Fibroblast of the conjunctiva (primary cell): Measurements from ENCODE around the gene FAM72C.
"Not testable (repeated sequence)": the region's sequence is repeated elsewhere in the genome, so short reads cannot be mapped to it uniquely, and the experiment has no call there.

ENCODE experiments used
- DNase-seq: peaks from one replicate; pipeline ENCODE4 v3.0.0-alpha.2; 2010; ENCODE audit warnings: low read depth

Gene FAM72C

GRCh38 chr1:143971924-143972700 is at the start of gene FAM72C:
Gene FAM72C (minus strand): TSS chr1:143971986. CDS start chr1:143971141, 845 bp downstream.
- not testable (repeated sequence) for DNase-seq

DNA sequence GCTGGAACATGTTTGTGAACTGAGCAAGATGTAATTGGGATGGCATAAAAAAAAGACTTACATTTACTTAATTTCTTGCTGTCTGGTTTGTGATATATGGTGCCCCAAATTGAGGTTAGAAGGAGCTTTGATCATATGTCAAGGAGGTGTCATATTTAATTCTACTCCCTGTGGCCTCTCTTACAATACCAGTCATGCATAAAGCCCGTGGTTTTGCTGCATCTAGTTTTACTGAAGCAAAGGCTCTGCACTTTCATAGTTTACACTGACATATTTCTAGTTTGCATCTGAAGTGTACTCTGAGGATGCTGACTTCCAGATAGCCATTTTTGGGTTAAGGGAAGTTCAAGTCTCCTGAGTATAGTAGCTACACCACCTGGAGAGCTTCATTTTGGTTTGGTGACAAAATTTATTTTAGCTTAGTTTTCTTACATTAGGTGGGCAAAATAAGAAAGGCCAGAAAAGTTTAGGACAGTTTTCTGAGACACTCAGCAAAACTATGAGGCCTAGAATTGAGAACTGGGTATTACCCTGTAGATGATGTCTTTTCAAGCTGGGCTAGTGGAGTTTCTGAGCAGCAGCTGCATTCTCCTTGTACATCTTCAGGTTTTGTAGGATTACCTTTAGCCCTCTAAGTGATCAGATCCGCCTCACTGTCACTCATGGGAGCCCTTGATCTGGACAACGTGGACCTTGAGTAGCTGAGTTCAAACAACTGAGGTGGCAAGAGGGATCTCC is 48.4 kb upstream of the FAM72C start:
- DNase-seq: not testable (repeated sequence)

DNA sequence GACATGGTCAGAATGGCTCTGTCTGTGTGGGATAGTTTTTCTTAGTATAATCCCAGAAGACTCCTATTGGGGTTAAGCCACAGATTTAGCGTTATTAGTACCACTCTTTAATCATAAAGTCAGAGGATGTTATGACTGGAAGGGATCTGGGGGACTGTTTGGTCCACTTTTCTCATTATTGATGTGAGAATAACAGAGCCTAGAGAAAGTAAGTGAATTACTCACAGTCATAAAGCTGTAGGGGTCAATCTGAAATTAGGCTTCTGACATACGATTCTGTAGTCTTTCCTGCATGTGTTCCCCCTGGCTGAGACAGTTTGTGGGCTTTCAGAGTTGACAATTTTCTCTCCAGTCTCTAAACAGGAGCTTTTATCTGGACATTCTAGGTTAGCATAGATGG is 47.3 kb upstream of the FAM72C start:
- DNase-seq: not testable (repeated sequence)

- not testable (repeated sequence) for DNase-seq
Observed at GRCh38 chr1:144015180-144015966, 43.6 kb upstream of the FAM72C start.

GRCh38 chr1:144014528-144014927 is 42.7 kb upstream of the FAM72C start:
- DNase-seq: not testable (repeated sequence)

GRCh38 chr1:144014121-144014520 is 42.3 kb upstream of the FAM72C start:
- not testable (repeated sequence) for DNase-seq

DNA sequence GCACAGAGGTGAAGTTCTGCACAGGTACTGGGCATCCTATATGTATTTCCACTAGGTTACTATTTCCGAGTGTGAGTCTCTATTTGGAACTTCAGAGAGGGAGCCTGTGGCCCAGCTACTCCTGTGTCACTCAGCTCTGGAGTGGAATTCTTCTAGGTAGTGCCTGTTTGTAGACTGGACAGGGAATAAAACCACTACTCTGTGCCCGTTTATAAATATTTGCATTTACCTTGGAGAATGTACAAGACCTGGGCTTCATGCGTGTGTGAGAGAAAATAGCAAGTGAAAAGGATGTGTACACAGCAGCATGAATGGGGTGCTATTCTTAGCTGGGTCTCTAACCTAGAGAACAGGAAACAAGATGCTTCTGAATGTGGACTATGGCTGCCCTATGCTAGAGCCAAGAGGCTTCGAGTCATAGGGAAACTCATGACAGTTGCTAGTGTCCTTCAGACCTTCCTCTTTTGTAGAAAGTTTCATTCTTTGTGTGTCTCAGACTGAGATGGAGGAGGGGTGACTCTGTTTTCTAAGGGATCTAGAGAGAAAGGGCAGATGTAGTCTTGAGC is 40.5 kb upstream of the FAM72C start:
- DNase-seq: not testable (repeated sequence)

DNA sequence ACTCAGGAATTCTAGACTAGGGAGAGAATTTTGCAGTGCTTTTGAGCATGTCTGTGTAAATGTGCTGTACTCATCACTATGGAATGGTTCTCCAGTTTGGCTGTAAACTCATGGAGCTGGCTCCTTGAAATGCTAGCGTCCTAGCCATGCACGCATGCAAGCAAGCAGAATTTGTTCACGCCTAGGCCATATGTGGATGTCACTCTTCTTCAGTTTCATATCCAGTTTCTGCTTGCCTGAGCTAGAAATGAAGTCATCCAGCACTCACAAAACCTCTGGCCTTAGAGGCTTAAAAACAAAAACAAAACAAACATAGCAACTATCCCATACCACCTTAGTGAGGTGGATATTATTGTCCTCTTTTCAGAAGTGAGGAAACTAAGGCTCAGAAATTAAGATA is 37.6 kb upstream of the FAM72C start:
- DNase-seq: not testable (repeated sequence)

DNA sequence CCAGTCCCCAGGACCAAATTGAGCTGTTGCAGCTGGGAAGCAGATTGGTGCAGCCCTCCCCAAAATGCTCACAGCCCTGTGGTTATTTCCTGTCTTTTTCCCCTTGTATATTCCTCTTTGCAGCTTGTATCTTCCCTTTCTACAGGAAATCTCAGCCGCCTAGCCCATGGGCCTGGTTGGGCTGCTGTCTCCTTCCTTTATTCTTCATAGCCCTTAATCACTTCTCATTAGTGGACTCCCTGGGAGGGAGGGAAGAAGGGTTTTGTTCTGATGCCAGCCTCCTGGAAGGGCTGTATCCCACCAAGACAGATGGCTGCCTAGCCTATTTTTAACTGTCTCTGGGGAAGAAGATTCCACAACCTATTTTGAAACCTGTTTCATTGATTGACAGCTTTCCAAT is 32.5 kb upstream of the FAM72C start:
- not testable (repeated sequence) for DNase-seq

DNA sequence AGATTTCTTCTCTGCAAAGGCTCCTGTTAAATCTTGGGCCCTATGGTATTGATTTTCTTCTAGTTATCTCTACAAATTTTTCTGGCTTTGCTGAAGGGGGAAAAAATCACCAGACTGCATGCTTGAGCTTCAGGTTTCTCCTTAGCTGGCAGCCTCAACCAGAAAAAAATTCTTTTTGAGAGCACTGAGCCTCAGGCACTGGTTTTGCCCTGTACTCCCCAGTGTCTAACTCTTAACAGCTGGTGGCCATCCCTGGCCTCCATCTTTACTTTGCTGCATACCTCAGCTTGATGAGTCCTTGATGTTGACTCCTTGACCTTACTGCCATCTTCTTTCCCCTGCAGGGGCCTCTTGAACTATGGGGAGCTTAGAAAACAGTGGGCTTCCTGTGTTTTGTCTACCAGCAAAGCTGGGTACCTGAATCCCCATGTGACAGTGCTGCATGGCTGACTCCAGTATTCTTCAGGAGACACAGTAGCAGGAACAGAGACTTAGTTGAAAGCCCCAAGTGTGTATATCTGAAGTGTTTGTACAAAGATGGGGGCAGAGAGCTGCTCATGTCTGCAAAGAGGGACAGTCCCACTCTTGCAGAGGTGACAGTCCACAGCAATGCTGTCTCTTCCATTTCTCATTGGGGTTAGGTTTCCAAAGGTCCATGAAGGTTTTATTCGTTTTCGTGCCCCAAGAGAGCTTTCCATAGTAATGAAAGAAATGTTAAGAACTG is 31.7 kb upstream of the FAM72C start:
- DNase-seq: not testable (repeated sequence)

GRCh38 chr1:144002141-144002881 is 30.5 kb upstream of the FAM72C start:
- DNase-seq: not testable (repeated sequence)

DNA sequence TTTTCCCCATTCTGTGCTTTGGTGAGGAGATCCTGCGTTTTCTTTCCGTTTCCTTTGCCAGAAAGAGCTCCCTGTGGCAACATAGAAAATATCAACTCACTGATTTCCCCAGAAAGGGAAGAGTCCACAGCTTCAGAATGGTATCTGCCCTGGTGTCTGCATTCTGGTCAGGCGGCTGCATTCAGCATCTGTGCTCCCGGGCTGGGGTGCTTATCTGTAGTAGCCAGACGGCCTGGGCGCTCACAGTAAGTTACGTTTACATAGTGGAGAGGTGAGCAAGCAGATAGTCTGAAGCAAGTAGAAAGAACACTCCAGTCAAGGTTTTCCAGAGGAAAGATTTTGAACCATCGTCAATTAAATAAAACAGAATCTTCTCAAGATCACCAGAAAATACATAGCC is 29.3 kb upstream of the FAM72C start:
- not testable (repeated sequence) for DNase-seq

GRCh38 chr1:143996020-143996419 is 24.2 kb upstream of the FAM72C start:
- not testable (repeated sequence) for DNase-seq

DNA sequence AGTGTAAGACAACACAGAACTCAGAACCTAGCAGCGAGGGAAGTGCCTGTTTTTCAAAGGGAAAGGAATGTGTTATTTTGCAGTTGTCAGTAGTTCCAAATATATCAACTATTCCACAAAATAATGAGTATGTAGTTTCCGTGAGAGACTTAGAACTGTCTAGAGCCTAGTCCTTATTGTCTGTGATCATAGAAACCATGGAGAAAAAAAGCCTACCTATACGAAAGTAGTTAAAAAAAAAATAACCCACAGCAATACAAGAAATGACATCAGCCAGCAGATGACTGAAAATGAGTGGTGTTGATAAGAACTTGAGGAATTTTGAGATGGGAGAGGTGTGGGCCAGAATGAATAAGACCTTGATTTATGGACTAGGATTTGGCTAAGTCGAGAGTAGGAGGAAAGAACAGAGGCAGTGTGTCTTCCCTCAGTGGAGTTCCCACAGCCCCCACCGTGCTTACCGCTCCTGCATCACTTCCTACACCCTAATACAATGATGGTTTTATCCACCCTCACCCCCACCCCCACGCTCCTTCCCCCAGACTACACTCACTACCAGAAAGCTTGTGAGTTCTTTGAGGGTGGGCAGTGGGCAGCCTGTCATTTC is 21.6 kb upstream of the FAM72C start:
- not testable (repeated sequence) for DNase-seq

DNA sequence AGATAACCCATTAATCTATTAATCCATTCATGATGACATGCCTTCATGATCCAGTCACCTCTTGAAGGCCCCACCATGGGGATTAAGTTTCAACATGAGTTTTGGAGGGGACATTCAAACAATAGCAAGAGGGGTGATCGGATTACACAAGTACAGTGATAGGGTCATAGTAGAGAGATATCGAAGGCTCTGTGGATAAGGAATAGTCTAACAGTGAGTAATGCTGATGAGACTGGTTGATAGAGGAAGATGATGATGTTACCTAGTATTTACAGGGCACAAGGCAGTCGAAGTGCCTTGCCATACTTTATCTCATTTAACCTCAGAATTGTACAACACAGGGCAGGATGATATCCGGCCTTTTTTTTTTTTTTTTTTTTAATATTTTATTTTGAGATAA is 18.9 kb upstream of the FAM72C start:
- DNase-seq: not testable (repeated sequence)

DNA sequence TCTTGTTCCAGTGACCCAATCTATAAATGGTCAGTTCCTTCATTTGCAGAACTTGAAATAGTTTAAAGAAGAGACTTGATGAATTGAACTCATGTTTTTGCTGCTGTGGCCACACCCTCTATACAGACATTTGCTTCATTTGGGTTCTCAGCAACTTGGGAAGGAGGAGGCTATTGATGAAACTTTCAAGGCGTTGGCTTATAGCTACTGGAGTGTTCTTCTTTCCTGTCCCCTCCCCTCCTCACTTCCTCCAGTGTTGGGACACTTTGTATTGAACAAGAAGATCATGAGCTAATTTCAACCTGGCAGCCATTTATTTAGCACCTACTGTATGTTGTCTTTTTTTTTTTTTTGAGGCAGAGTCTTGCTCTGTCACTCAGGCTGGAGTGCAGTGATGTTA is 17.9 kb upstream of the FAM72C start:
- DNase-seq: not testable (repeated sequence)

GRCh38 chr1:143989427-143989712 is 17.6 kb upstream of the FAM72C start:
- DNase-seq: not testable (repeated sequence)

DNA sequence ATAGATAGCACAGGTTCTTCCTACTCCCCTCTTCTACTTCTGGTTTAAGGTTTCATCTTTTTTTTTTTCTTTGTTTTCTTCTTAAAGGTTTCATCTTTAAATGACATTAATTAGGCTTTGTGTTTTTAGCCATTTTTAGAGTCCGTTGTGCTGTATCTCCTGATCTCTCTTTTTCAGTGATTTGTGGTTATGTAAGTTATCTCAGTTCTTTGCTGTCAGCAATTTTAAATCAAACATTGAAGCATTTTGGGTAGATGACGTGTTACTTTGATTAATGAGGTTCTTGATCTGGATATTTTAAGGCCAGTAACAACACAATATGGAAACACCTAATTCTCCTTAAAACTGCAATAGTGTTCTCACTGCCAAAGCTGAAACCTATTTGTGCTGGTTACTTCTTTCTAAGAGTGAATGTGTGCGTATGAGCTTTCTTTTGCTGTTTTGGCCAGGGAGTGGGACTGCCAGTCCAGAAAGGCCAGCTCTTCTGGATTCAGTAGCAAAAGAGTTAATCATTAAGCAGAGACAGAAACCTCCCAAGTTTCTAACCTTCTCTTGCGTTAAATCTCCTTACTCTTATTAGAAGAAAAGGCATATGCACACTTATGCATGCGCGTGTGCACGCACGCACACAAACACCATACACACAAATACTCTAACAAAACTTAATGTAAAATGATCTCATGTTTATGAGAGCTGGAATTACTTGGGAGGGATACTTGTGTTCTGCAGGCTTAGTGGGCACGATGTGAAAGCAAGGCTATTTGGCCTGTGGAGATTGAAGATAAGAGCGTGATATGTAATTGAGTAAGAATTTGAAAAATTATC is 17.0 kb upstream of the FAM72C start:
- DNase-seq: not testable (repeated sequence)

GRCh38 chr1:143987868-143988267 is 16.1 kb upstream of the FAM72C start:
- not testable (repeated sequence) for DNase-seq
